GM19397 (cell line): ENCODE measurements around the gene MYT1.
"Not testable (repeated sequence)": the region's sequence is repeated elsewhere in the genome, so short reads cannot be mapped to it uniquely, and the experiment has no call there.

ENCODE experiments used
- ATAC-seq: cut with Tn5 transposase; IDR thresholded peaks from one replicate; pipeline ENCODE4 v1.9.1; 2021; ENCODE audit warnings: mild to moderate bottlenecking, moderate library complexity; ENCODE audit not compliant: unreplicated experiment

Gene MYT1

GRCh38 chr20:64228751-64229506, 64.7 kb downstream of the MYT1 start:
- no peak for ATAC-seq

DNA sequence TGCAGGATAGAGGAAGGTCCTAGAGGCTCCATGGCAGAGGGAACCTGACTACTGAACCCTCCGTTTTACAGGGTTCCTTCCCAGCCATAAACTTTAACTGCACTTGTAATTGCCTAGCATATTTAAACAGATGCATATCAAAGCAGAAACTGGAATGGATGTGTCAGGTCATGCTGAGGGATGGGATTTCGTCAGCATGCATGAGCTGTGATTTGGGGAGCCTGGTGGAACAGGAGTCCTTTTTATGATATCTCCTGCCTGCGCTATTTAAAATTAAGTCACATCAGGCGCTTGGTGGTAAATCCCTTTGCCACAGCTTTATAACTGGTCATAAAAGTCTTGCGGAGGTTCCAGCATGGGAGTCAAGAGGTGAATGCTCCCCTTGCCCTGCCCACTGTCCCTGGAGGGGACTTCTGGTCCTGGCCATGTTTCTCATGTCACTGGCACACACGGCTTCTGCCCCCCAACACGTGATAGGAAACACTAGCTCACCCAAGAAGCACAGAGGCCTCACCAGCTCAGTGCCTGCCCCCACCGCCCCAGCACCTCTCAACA, 65.3 kb downstream of the MYT1 start:
- no peak for ATAC-seq

GRCh38 chr20:64230461-64231145, 66.4 kb downstream of the MYT1 start:
- no peak for ATAC-seq

GRCh38 chr20:64231621-64232550, 67.6 kb downstream of the MYT1 start:
- ATAC-seq, result no peak

DNA sequence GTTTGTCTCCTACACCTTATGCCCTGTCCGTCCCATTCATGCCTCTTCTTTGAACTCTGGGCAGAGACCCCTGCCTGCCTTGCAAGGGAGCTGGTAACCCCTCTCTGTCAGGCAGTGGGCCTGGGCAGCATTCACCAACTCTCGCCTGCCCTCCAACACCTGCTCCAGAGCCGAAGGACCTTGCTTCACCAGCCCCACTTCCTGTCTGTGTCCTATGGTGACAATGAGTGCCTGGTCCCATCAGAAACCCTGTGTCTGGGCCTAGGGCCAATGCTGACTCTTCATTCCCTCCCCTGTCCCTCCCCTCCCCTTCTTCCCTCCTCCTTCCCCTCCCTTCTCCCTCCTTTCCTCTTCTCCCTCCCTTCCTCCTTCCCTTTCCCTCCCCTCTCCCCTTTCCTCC, 68.5 kb downstream of the MYT1 start:
- ATAC-seq, result no peak

DNA sequence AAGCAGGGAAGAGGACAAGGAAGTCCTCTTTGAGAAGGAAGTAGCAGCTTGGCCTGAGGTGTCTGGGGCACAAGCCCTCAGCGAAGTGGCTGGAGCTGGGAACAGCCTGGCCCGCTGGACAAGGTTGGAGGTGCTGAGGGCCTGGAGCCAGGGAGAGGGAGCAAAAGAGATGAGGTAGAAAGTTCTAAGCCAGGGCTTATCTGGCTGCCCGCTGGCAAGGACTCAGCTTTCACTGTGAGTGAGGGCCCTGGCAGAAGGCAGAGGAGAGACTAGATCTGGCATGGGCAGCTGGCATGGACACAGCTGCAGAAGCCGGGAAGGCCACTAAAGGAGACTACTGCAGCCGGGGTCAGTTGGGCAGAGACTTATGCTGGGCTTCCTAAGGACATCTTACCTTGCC, 69.5 kb downstream of the MYT1 start:
- ATAC-seq, result no peak

DNA sequence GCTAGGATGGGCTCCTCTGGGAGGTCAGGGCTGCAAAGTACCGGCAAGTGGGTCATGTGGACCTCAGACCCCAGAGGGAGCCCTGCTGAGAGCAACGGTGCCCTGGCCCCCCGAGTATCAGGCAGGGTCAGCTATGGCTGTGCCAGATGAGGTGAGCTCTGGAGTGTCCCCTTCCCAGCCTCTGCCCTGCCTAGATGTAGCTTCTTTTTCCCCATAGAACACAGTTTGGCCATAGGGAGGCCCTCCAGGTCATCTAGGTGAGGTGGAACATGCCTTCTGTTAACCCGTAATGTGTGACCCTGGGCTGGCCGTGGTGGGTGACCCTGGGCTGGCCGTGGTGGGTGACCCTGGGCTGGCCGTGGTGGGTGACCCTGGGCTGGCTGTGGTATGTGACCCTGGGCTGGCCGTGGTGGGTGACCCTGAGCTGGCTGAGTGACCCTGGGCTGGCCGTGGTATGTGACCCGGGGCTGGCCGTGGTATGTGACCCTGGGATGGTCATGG, 70.1 kb downstream of the MYT1 start:
- ATAC-seq, result no peak

DNA sequence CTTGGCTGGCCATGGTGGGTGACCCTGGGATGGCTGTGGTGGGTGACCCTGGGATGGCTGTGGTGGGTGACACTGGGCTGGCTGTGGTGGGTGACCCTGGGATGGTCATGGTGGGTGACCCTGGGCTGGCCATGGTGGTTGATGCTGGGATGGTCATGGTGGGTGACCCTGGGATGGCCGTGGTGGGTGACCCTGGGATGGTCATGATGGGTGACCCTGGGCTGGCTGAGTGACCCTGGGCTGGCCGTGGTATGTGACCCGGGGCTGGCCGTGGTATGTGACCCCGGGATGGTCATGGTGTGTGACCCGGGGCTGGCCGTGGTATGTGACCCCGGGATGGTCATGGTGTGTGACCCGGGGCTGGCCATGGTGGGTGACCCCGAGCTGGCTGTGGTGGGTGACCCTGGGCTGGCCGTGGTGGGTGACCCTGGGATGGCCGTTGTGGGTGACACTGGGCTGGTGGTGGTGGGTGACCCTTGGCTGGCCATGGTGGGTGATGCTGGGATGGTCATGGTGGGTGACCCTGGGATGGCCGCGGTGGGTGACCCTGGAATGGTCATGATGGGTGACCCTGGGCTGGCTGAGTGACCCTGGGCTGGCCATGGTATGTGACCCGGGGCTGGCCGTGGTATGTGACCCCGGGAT, 70.8 kb downstream of the MYT1 start:
- not testable (repeated sequence) for ATAC-seq

- no peak for ATAC-seq
These were observed 72.2 kb downstream of the MYT1 start for GRCh38 chr20:64236137-64237088.

GRCh38 chr20:64237316-64237715, 73.1 kb downstream of the MYT1 start:
- ATAC-seq, result no peak

- ATAC-seq, result no peak
These were observed 74.0 kb downstream of the MYT1 start for GRCh38 chr20:64238115-64238825.

DNA sequence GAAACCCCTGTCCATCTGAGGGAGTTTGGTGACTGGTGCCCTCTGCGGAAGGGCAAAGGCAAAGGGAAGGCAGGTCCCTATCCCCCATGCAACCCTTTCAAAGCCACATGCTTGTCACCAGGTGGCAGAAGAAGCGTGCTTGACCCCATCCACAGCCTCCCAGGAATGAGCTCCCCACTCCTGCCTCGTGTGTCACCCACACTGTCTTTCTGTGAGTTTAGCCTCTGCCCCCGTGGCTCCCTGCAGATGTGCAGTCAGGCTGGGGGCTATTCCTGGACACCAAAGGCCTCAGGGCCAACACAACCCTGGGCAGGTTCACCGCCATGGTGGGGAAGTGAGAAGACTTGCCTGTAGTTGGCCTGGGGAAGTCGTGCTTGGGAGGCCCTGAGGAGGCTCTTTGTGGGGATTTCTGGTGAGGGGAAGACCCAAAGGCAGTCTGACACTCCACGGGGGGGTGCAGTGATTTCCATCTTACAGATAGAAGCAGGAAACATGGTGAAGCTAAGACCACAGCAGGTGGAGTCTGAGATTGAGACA, 74.7 kb downstream of the MYT1 start:
- ATAC-seq, result no peak

DNA sequence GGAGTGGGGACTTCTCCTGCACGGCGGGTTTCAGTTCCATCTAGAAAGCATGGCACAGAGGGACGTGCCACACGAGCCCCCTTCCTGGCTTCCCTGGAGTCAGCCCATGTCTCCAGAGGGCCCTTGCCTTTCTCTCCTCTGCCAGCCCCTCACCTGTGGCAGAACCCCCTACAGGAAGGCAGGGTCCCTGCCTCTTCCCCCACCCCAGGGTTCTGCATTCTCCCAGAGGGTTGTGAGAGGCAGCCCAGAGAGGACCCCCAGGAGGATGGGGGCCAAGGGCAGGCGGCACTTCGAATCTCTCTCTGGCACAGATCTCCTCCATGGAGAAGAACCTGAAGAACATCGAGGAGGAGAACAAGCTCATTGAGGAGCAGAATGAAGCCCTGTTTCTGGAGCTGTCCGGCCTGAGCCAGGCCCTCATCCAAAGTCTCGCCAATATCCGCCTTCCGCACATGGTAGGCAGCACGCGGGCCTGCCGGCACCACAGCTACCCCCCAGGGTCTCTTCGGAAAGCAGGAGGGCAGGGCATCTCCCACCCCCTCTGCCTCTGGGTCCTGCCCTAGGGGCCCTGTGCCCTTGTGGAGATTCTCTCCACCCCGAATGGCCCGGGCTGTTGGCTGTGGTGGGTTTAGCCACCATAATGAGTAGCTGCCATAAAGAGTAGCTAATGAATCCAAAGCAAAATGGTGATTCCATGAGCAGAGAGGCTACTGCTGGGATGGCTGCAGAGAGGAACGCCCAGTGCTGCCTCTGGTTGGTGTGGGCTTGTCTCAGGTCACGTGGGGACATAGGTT, 75.4 kb downstream of the MYT1 start:
- ATAC-seq, result no peak

- no peak for ATAC-seq
These were observed 76.2 kb downstream of the MYT1 start for GRCh38 chr20:64240243-64241015.

GRCh38 chr20:64241061-64241460, 76.8 kb downstream of the MYT1 start:
- ATAC-seq, result no peak

GRCh38 chr20:64242003-64242796, 77.9 kb downstream of the MYT1 start:
- no peak for ATAC-seq
